HG03558 (cell line): ENCODE measurements around the gene GAK.

Experiments used
- ATAC-seq: cut with Tn5 transposase; IDR thresholded peaks from one replicate; pipeline ENCODE4 v1.9.1; 2021; ENCODE audit warnings: moderate number of reproducible peaks; ENCODE audit not compliant: unreplicated experiment; ENCODE audit errors: extremely low read depth

Gene GAK

DNA sequence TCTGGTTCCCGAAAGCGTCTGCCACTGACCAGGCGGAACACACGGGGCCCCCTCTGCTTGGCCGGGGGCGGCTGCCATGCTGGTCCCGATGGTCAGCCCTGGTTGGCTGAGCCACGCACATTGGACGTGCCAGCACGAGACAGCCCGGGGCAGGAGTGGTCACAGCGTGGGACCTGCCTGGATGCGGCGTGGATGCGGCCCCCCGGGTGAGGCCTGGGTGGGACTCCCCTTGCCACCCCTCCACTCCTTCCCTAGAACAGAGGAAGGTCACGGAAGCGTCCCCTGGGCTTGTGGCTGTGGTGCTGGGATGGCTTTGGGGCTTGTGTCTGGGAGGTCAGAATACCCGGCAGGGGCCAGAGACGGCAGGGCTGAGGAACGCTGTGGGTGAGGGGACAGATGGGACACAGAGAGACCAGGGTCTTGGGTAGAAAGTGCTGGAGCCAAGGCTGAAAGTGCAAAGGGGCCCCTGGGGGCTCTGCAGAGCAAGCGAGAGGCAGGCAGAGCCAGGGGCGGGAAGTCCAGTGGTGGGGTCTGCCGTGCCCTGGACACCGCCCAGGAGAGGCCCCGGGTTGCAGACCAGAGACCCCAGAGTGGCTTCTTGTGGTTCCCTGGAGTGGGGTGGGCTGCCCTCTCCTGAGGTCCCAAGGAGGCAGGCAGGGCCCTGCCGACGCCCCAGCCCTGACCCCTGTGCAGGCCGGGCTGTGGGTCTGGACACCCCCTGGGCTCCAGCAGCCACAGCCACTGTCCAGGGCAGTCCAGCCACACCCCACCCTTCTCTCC is 97.6 kb downstream of the GAK start:
- ATAC-seq: no peak

DNA sequence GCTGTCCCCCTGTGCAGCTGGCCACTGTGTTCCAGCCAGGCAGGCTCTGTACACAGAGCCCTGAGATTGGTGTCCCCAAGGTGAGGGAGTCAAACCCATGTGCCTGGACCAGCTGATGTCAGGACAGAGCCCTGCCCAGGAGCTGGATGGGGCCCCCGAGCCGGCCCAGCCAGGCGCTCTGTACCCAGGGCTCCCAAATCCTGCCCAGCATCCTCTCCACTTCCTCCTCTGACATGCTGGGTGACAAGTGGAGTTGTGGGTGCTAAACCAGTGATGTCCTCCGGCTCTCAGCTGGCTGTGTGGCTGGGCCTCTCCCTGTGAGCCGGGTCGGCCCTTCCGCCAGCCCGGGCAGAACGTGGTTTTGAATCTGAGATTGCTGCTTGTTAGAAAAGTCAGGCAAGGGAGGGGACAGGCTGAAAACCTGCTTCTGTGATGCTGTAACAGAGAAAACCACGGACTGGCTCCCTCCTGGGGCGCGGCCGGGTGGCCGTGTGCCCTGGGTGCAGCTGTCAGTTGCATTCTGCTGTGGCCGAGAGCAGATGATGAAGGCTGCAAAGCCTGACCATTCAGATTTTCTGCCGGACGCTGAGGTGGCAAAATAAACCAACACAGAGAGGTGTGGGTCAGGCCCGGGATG is 98.3 kb downstream of the GAK start:
- ATAC-seq: no peak

DNA sequence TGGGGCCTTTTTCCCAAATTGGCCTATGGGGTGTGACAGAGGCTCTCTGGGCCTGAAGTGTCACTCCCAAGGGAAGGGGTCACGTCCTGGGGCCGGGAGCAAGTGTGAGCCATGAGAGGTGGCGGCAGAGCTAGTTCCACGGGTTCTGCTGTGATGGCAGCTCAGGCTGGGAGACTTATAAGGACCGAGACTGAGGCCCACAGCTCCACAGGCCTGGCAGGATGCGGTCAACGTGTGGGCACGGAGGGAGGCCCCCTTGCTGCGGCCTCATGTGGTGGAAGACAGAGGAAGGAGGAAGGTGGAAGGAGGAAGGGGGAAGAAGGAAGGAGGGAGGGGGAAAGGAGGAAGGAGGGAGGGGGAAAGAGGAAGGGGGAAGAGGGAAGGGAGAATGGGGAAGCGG is 99.0 kb downstream of the GAK start:
- no peak for ATAC-seq

DNA sequence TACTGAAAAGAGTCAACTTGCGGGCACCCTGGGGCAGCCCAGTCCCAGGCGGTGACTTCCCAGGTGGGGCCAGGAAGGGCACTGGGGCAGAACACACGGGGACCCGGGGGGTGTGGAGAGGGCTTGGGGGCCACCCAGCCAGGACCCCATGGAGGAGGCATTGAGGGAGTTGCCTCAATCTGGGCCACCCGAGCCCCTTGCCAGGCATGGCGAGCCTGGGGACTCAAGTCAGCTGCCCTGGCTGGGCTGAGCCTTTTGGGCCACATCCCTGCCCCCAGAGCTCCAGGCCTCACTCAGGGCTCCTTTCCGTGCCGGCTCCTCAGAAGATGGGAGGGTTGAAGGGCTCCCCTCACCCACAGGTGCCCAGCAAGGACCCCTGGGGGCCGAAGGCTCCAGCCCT is 99.6 kb downstream of the GAK start:
- ATAC-seq: no peak

DNA sequence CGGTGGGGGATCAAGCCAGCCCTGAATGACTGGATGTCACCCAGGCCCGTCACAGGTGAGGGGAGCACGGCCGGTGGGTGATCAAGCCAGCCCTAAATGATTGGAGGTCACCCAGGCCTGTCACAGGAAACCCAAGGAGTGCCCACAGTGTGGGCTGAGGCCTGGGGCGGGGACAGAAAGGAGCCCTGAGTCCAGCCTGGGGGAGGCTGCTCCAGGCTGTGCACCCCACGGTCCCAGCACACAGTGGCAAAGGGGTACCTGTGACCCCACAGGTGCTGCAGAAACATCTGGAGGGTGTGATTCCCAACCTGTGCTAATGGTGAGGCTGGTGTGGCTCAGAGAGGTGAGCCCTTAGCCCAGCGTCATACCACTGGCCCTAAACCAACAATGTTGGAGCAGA is 100.0 kb downstream of the GAK start:
- ATAC-seq: no peak

DNA sequence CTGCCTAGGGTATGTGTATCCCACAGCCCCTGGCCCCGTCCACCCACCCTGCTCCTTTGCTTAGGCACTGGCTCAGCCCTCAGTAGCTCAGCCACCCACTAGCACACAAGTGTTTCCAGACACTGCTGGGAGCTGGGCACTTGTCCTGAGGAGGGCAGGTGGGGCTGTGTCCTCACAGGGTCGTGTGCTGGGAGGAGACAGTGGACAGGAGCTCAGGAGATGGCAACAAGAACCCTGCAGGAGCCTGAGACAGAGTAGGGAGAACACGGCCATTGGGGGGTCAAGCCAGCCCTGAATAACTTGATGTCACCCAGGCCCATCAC is 100.7 kb downstream of the GAK start:
- ATAC-seq: no peak

DNA sequence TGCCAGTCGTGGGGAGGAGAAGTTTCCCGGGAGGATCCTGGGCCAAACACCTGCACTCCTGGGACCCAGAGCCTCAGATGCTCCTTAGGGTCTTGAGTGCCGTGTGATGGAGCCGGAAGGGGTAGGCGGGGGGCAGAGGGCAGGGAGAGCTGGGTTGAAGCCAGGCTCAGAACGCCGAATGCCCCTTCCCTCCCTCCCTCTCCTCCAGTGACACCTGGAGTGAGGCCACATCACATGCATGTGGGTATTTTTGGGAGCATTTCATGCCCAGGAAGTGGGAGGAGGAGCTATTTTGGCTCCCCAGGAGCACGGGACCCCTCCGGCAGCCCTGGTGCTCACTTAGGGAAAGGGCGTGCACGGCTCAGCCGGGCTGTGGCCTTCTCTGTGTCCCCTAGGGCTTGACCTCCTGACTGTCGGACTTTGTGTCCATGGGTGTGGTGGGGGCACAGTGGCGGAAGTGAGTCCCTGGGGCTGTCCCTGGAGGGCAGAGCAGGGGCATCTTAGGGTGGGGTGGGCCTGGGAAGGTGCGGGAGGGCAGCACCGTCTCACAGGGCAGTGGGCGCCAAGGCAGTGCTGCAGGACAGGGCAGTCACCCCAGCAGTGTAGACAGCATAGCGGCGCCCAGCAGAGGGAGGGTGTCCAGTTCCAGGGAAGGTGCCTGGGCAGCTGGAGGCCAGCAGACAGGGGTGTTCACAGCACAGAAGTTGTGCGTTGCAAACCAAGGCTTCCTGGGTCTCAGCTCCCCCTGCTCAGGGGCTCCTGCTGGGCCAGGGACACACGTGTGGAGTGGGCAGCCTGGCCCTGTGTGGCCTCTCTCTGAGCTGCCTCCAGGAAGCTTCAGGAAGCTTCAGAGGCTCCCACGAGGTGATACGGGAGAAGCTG is 101.3 kb downstream of the GAK start:
- ATAC-seq: no peak

DNA sequence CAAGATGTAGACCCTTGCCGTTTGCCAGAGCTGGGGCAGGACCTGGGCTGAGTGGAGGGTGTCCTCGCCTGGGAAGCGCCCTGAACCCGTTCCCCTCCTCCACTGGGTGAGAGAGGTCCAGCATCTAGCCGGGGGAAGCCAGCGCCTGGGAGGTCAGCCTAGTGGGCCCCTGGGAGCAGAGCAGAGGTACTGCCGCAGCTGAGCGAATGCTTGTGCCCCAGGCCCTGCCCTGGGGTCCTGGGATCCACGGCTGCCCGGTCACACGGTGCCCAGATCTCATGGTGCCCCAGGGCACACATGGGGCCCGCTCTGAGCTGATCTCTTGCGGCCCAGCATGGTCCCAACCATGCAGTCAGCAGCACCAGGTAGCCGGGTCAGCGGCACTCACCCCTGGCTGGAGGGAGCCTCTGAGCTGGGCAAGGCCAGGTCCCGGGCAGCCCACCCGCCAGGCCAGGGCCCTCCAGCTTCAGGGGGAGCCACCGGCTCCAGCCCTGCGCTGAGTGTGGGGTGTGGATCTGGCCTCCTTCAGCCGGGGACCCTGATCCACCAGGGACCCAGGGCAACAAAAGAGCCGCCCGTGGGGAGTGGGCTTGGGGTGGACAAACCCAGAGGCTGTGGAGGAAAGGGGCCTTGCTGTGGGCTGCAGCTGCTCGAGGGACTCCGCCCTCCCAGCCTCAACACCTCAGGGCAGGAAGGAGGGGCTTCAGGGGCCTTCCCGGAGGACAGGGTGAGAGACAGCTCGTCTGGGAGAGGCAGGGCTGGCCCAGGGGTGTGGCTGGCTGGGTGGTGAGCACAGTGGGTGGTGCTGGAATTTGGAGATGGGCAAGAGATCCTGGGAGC is 102.1 kb downstream of the GAK start:
- no peak for ATAC-seq

DNA sequence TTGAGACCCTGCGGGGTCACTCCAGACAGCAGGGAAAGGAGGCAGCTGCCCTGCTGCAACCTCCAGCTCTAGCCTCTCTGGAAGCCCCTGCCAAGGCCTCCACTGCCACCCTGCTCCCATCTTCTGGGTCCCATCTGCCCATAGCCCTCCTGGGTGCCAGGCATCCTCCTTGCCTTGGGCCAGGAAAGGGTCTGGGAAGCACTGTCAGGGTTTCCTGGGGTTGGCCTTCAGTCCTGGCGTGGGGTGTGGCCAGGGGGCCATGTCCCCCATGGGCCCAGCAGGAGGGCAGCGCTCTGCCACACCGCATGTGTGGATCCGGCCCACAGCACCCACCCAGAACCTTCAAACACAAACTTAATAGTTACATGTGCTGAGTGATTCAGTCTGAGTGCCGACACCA is 102.8 kb downstream of the GAK start:
- no peak for ATAC-seq

DNA sequence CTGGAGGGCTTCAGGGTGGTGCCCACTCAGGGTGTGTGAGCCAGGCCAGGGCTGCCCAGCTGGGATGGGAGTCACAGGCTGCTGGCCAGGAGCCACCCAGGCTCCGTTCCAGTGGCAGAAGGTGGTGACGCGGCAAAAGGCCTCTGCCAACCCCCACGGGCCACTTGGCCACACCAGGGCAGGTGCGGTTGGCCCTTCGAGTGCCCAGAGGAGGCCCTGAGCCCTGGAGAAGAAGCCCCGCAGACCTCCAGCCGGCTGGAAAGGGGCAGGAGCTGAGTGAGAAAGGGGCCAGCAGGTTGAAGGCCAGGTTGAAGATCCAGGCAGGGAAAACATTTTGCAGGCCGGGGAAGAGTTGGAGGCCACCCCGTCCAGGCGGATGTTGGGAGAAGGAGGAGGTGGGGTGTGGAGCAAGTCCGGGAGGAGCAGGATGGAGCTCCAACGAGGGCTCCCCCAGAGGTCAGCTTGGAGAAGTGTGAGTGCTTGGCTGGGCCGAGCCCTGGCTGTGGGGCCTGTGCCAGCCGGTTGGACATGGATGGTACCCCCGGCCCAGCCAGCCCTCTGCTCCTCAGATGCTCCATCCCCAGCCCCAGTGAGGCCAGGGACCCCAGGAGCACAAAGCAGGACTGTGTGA is 103.4 kb downstream of the GAK start:
- no peak for ATAC-seq

DNA sequence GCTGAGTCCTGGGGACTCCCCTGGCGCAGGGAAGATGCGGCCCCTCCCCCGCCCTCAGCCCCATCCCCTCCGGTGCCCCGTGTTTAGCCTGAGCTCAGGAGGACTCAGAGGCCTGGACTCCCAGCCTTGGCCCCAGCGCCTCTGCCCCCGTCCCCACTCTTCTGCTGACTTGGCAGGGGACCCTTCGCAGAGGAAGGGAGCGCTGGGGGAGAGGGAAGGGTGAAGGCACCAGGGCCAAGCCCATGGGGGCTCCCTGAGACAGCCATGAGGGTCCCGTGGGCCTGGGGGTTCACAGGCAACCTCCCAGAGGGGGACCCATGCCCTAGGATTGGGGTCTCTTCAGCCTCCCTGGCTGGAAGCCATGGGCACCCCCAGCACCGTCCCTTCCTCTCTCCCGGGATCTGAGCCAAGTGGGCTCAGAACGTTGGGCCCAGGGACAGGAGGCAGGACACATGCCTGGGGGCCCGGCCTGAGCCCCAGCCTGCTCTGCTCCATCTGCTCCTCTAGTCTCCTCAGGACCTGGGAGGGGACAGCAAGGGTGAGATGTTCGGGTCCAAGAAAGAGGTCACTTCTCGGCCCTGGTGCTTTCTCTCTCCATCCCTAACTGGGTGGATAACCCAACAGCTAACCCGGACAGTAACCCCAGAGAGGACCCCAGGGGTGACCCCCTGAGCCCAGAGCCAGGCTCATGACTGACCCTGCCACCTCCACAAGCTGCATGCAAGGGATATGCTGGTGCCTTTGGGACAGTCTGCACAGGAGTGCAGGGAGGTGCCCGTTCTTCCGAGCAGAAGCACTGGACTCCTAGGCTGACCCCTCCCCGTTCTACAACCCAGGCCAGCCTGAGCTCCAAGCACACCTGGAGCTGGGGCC is 104.7 kb downstream of the GAK start:
- ATAC-seq: no peak

DNA sequence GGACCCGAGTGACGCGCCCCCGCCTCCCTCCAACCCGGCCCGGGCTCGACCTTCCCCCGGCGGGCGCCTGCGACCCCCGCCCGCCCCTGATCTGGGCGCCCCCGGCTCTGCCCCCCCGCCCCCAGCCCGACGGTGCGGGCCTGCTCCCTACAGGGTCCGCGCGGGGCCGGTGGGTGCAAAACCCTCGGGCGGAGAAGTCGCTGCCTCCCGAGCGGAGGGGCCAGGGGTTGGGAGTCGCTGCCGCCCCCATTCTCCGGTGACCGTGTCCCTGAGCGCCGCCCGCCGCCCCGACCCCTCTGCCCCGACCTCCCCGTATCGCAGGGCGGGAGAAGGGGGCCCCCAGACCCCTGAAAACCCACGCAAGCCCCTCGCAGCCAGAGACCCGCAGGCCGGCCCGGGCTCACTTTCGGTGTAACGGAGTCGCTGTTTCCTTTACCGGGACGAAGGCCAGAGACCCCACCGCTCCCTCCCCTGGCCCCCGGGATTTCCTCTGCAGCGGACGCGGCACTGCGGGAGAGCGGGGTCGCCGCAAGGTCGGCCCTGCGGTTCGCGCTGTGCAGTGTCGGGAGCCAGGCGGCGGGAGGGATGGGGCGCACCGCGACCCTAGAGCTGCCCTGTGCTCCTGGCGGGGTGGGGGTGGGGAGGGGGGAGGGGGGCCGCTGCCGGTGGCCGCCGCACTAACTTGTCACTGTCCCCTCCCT is 105.5 kb downstream of the GAK start:
- ATAC-seq: no peak

DNA sequence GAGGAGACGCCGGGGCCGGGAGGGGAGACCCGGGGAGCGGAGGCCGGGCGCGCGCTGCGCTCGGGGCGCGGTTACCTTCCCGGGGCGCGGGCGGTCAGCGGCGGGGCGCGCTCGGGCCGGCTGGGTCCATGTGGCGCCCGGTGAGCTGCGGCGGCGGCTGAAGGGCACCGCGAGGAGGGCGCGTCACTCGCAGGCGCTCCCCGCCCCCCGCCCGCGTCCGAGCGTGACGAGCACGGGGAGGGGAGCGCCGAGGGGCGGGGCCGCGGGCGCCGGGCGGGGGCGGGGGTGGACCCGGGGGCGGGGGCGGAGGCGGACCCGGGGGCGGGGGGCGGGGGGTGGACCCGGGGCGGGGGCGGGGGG is 106.2 kb downstream of the GAK start, which contains the start of gene CPLX1:
Gene CPLX1 (minus strand): TSS at position 159 of the 360 bp plus-strand sequence. CDS start 1,607 bp downstream, outside the sequence.
- ATAC-seq: no peak

DNA sequence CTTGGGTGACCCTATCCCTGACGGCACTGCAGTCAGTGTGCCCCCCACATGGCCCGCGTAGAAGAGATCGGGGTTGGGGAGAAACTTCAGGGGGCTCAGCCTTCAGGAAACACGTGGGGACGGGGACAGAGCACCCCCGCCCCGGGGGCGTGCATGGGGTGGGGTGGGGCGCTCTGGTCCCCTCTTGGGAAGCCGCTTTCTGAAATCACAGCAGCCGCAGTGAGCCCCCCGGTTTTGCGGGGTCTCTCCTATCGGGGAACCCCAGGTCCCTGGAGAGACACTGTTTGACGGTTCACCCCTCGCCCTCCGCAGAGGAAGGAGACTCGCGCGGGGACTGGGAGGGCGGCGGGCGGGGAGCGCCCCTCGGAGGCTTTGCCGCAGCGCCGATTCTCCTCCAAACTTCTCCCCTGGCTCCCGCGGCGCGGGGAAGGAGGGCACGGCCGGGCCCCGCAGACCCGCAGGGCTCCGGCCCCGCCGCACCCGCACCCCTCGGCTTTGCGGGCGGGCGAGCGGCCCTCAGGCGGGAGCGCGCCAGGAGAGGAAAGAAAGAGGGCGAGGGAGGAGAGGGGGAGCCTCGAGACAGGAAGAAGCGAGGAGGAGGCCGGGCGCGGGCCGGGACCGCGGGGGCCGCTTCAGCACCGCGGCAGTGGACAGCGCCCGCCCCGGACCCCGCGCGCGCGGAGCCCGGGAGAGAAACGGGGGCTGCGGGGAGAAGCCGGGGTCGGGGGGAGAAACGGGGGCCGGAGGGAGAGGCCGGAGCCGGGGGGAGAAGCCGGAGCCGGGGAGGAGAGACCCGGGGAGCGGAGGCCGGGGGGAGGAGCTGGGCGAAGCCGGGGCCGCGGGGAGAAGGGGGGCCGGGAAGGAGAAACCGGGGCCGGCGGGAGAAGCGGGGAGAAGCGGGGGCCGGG is 106.8 kb downstream of the GAK start:
- ATAC-seq: no peak

DNA sequence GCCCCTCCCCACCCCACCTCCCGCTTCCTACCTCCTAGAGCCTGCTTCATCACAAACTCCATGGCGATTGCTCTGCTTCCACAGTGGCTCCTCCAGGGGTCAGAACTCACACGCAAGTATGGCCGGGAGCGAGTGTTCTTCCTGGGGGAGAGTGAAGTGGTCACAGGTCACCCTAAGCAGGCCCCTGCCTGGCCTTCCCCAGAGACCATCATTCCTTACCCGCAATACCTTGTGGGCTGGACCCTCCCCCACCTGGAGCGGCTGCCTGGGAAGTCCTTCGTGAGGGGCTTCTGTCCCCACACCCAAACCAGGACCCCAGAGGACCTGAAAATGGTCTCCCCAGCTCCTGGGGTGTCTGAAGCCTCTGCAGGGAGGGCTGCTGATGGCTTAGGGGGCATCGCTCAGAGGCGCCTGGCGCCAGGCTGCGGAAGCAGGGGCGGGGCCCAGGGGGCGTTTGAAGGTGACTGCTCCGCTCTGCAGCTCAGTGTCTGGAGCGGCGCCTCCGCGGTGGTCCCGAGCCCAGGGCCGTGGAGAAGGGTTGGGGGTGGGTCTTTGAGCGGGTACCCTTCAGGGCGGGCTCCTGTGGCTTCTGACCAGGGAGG is 107.6 kb downstream of the GAK start:
- ATAC-seq: no peak

DNA sequence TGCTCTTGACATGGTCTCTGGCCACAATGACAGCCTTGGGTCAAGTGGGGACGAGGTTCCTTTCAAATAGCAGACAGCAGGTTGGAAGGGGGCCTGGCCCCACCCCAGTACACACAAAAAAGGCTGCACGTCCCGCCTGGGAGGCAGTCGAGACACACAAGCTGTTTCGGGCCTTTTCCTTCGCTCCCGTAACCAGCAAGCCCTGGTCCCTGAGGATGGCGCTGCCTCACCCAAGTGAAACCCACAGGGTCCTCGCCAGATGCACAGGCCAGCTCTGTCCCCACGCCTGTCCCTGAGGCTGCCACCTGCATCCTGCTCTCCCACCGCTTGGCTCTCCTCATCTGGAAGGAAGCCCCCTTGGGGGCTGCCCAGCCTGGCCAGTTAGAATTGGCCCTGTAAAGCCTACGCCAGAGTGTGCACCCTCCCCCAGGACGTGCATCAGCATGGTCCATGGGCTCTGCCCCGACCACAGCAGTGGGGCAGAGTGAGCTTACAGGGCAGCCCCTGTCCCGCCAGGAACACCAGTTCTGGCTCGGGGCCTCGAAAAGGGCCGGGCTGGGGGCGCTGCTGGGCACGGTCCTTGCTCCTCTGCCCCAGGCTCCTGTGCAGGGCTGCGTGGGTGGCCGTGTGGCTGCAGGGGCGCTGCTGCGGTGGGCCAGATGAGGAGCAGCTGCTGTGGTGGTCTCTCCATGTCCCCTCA is 108.2 kb downstream of the GAK start:
- ATAC-seq: no peak
